Breast epithelium (tissue), 3 donors: ENCODE data around the gene FERMT2.

Experiments used
- CTCF ChIP-seq, 3 donors: fragments of 450-650 bp; IDR thresholded peaks; one replicate each; pipeline ENCODE4 v1.5.1; 2016 to 2017; ENCODE audit warnings: antibody characterized with exemption in 3 of 3, mild to moderate bottlenecking in 3 of 3, moderate library complexity in 3 of 3
- POLR2A ChIP-seq: fragments of 450-650 bp; IDR thresholded peaks from one replicate; pipeline ENCODE4 v1.6.1; 2016; ENCODE audit warnings: antibody characterized with exemption, mild to moderate bottlenecking, moderate library complexity
- POLR2AphosphoS5 ChIP-seq, 3 donors: sonication (generic); formaldehyde crosslinking; IDR thresholded peaks; one replicate each; pipeline ENCODE4 v1.6.1; 2017; ENCODE audit warnings: antibody characterized with exemption in 3 of 3

DNA sequence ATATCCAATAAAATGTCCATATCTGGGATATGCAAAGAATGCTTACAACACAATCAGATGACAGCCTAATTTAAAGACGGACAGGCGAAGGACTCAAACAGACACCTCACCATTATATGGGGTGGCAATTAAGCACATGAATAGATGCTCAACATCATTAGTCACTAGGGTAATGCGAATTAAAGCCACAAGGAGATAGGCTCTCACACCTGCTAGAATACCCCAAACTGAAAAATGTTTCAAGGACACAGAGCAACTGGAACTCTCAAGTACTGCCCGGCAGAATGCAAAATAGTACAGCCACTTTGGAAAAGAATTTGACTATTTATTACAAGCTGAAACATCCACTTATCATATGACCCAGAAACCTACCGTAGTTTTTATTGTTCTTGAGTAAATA lies 42.9 kb downstream of the FERMT2 start:
- TF ChIP-seq POLR2A (no peak), CTCF (IDR thresholded peaks at IDR 0.05) (no peak), POLR2AphosphoS5 (IDR thresholded peaks at IDR 0.05) (no peak)
